ENCODE data around the gene HTT. TPM values are rescaled to one million over a fixed set of nuclear protein-coding genes. Genes with fewer than 3 reads are reported as not detected.

HTT gene
- total RNA-seq, 1 experiment from 2014 or later = 37.4 TPM

GRCh38 chr4:3043282-3044020 is 31.0 kb upstream of the HTT start:
- Histone ChIP-seq H2AFZ (ENCODE audit: low read depth, low read length, poor library complexity, severe bottlenecking) (no peak overlapping the region), H3K79me2 (ENCODE audit: insufficient read depth, low read length) (no peaks in the 10 kb centered on the region), H3K4me1 (ENCODE audit: control insufficient read depth in 1 of 2, insufficient read depth in 2 of 2, low read length in 2 of 2) (no peaks in the 10 kb centered on the region), H3K9me2 (ENCODE audit: insufficient read depth) (no peaks in the 10 kb centered on the region), H3K4me3 (replicated peaks in 1 of 2; ENCODE audit: low read depth in 1 of 2, low read length in 2 of 2) (no peak overlapping the region), H3K4me2 (ENCODE audit: low read length) (no peak overlapping the region), H3K9me3 (ENCODE audit: control insufficient read depth in 1 of 2, insufficient read depth in 1 of 2, low read depth in 1 of 2, low read length in 2 of 2) (no peaks in the 10 kb centered on the region), H3K27ac (ENCODE audit: low read depth, low read length) (no peak overlapping the region), H3K36me3 (ENCODE audit: control insufficient read depth in 1 of 2, insufficient read depth in 2 of 2, low read length in 2 of 2) (no peaks in the 10 kb centered on the region), H3K27me3 (ENCODE audit: insufficient read depth, low read length) (no peaks in the 10 kb centered on the region), H4K20me1 (ENCODE audit: insufficient read depth) (no peaks in the 10 kb centered on the region), H3K9ac (ENCODE audit: low read length) (no peak overlapping the region)
- ATAC-seq (no peak), DNase-seq (ENCODE audit: low read depth, low spot score) (no peak)
- ChIA-PET CTCF (interaction anchor here (1.4 kb wide), 1 partner anchor 92 kb away, joined by 3 read pairs; no protein-coding TSS in a partner anchor), RAD21 (ENCODE audit: low non-redundant PET in 1 of 2, low total read pairs in 2 of 2, uncharacterized antibody in 2 of 2, unreplicated experiment in 2 of 2) (no interaction called here), POLR2A (no interaction called here)
- TF ChIP-seq EGR1 (IDR thresholded peaks at IDR 0.05; ENCODE audit: low read depth) = no peak
- TF ChIP-seq SIN3A (IDR thresholded peaks at IDR 0.05; ENCODE audit: low read depth) = no peak
- no peak for TF ChIP-seq MAX (IDR thresholded peaks at IDR 0.05)
- TF ChIP-seq EZH2 (IDR thresholded peaks at IDR 0.05) = no peak
- no peak for TF ChIP-seq CTCF (IDR thresholded peaks at IDR 0.05 in 2 of 3, conservative IDR thresholded peaks at IDR 0.05 in 1 of 3; ENCODE audit: borderline replicate concordance in 1 of 3, insufficient read depth in 1 of 3, low read depth in 2 of 3, low read length in 2 of 3)
- intact Hi-C loops (cut with micrococcal nuclease) = no loop called here
- BruUV-seq (replicated peaks) = no TSS peak
